GM19438 (cell line): Measurements from ENCODE around the gene C14orf39.

Experiments
- ATAC-seq: cut with Tn5 transposase; IDR thresholded peaks from one replicate; pipeline ENCODE4 v1.9.1; 2021; ENCODE audit warnings: low read depth; ENCODE audit not compliant: unreplicated experiment

The C14orf39 gene

DNA sequence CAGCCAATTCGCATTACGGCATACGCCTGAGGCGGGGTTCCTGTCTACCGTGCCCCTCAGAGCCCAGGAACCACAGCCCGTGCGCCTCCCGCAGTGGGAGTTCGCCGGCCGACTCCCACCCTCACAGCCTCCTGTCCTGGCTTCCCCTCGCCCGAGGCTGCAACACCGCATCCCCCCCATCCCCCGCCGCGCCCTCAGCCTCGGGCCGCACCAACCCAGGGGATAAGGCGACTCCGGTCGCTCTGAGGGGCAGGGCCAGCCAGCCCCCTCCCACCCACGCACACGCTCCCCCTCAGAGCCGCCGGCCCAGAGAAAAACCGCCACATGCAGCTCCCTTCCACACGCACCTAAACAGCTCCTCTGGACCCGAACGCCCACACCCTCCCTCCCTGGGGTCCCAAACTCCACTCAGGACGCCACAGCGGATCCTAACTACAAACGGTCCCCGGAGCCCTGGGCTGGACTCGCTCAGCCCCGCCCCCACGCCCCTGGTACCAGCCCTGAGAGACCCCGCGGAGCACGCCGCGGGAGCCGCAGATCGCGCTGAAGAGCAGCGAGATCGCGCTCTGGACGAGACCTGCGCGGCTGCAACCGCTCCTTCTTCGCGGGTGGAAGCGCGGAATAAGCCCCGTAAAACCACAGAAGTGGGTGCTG is at the start of gene C14orf39:
Gene C14orf39, minus strand, starts transcription at position 466 of the 654 bp plus-strand sequence. CDS start 985 bp downstream, outside the sequence.
- no peak for ATAC-seq

- ATAC-seq = no peak
Observed at GRCh38 chr14:60532442-60532841, 46.6 kb upstream of the C14orf39 start.

DNA sequence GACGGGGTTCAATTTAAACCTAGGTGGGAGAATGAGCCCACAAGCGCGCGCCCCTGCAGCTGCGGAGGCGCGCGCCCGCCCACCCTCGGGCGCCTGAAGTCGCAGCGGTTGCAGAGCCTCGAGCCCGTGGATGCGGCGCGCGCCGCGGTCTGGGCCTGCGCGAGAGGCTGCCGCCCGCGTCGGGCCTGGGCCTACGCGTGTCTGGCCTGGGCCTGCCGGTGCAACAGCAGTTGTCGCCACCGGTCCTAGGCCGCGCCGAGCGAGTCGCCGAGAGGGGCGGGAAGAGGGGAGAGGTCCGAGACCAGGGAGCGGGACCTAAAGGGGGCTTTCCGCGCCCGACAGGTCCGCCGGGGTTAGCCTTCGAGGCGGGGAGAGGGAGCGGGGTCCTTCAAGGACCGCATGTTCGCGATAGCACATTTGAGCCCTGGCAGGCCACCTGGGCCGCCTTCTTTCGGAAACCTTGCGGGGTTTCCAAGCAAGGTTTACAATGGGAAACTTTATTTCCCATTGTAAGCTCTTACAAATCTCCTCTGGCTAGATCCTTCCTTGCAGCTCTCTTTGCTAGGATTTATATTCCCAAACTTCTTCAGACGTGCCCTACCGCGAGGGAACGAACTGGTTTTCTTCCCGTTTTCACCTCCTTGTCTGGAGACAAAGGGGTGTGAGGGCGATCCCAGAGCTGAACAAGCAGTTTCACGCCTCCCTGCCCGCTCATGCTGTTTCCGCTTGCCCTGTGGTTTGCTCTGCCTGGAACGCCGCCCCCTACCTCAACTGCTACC is 29.8 kb upstream of the C14orf39 start:
- ATAC-seq = no peak

GRCh38 chr14:60514741-60515491 is 29.1 kb upstream of the C14orf39 start:
- ATAC-seq = peak; percentile 75

DNA sequence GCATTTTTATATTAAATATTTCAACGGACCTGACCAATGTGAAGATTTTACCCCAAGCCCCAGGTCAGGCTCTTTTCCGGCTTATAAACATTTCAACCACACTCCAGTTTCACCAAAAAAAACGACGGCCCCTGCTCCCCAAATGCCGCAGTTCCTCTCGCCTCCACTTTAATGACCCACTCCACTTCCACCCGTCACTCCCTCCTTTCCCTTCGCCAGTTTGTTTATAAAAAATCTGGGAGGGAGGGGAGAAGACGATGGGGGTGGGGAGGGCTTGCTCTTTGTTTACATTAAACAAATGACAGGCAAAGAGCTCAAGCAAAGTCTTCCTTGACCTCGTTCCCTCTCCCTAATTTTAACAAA is 28.5 kb upstream of the C14orf39 start:
- no peak for ATAC-seq

- ATAC-seq = no peak
Observed at GRCh38 chr14:60512973-60513571, 27.2 kb upstream of the C14orf39 start.

DNA sequence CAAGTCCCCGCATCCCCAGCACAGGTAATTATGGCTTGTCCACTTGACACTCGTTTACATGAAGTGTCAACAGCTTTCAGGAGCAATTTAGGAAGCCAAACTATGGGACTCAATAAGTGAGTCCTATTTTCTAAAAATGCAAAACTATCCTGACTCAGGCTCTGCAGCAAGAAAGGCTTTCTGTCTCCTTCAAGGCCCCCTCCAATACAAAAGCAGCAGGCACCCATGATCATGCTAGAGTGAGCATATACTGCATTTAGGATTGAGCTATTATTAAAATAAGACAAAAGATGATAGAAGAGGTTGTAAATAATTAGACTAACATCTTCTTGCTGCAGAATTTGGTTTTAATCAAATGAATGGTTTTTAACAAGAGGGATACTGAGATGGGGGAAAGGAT is 26.3 kb upstream of the C14orf39 start:
- no peak for ATAC-seq

GRCh38 chr14:60510951-60511599 is 25.2 kb upstream of the C14orf39 start:
- ATAC-seq = no peak

- ATAC-seq = no peak
Observed at GRCh38 chr14:60510254-60510950, 24.5 kb upstream of the C14orf39 start.

- ATAC-seq = no peak
Observed at GRCh38 chr14:60509438-60510253, 23.8 kb upstream of the C14orf39 start.

DNA sequence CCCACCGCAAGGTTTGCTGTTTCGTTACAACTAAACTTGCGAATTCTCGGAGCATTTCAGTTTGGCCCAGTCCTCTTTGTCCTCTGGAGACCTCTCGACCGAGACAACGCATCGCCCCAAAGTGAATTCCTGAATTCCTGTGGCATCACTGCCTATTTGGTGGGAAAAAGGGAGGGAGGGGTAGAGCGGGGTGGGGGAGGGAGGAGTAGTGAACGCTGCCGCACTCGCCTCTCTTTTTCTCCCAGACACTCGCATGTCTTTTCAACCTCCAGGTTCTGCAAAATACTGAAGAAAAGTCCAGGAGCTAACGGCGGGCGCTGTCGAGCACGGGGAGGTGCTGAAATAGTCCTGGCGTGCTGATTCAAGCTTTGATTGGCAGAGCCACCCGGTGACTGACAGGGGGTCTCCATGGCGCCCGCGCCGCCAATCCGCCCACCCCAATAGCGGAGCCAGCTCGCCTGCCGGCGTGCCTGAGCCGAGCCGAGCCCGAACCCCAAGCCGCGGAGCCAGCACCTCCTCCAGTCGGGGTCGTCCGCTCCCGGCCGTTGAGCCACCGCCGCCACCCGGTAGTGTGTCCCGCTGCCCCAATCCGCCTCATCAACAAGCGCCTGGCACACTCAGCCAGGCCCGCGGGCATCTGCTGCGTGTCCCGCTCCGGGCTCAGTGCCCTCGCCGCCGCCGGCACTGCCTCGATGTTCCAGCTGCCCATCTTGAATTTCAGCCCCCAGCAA is 23.0 kb upstream of the C14orf39 start, which contains the start of gene SIX6:
Gene SIX6, plus strand, starts transcription at position 440 of the 731 bp plus-strand sequence. Its CDS starts 253 bp downstream, at position 693.
- no peak for ATAC-seq

- ATAC-seq = no peak
Observed at GRCh38 chr14:60508363-60508706, 22.5 kb upstream of the C14orf39 start.

GRCh38 chr14:60506985-60507829 is 21.3 kb upstream of the C14orf39 start:
- no peak for ATAC-seq

DNA sequence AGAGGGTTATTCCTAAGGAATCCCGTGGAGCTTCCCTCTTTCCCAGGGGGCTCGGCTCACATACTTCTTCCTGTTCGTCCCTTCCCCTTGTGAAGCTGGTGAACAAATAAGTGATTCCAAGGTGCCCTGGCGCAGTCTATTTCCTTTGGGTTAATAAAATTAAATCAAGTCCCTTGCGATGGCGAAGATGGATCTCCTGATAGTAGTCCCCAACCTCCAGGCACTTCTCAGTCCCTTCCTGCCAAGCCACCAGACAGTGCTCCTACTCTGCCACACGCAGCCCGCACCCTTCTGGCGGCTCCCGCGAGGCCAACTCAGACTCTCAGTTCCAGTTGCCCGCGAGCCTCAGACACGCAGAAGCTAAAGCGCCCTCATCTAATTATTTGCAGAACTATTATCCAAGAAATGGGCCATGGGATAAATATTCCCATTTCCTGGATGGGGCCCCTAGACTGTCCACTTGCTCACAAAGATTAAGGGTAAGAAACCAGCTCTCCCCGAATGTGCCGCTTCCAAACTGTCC is 20.7 kb upstream of the C14orf39 start:
- ATAC-seq = no peak

DNA sequence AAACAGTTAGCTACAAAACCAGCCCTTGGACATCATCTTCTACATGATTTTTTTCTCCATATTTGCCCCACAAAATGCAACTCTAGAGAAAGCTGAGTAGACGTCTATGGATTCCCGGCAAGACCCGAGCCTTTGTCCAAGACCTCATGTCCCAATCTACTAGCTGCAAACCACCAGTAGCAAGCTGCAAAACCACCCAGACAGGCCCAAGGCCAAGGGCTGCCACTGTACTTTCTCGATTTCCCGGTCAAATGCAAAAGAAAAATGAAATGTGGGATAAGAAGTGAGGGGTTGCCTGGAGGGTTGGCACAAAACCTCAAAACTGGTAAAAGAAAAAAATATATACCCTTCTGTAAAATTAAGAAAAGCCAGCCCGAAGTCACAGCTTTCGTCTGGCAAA is 20.1 kb upstream of the C14orf39 start:
- no peak for ATAC-seq

- ATAC-seq = no peak
Observed at GRCh38 chr14:60505448-60505847, 19.6 kb upstream of the C14orf39 start.

DNA sequence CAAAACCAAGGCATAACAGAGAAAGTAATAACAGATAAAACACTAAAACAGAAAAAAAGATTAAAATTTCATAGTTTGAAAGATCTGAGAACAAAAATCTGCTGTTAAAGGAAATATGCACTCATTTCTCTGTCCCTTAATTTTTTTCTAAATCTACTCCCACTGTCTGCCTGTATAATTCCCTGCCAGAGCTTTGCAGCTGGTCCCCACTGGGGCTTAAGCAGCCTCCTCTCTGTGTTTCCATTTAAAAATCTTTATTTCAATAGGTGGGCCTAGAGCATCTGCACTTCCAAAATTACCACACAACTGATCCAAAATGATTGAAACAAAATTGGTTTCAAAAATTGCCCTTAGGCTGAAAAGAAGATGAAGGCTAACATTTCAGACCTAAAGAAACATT is 16.7 kb upstream of the C14orf39 start:
- ATAC-seq = no peak
